GM18858 (cell line): ENCODE results near the gene LTN1.
"Not testable (repeated sequence)": the region's sequence is repeated elsewhere in the genome, so short reads cannot be mapped to it uniquely, and the experiment has no call there.

ENCODE experiments used
- ATAC-seq: cut with Tn5 transposase; IDR thresholded peaks from one replicate; pipeline ENCODE4 v1.9.1; 2021; ENCODE audit not compliant: unreplicated experiment

Gene LTN1

GRCh38 chr21:28936036-28936435 lies 56.6 kb downstream of the LTN1 start:
- ATAC-seq = no peak

GRCh38 chr21:28932717-28933116 lies 60.0 kb downstream of the LTN1 start:
- no peak for ATAC-seq

- ATAC-seq = not testable (repeated sequence)
Measured at GRCh38 chr21:28931708-28932372, 60.8 kb downstream of the LTN1 start.

- no peak for ATAC-seq
Measured at GRCh38 chr21:28928578-28929420, 63.9 kb downstream of the LTN1 start.

- ATAC-seq = no peak
Measured at GRCh38 chr21:28927130-28927529, 65.5 kb downstream of the LTN1 start.

GRCh38 chr21:28923439-28923975 lies 69.2 kb downstream of the LTN1 start:
- no peak for ATAC-seq

- ATAC-seq = no peak
Measured at GRCh38 chr21:28922368-28922767, 70.3 kb downstream of the LTN1 start.

GRCh38 chr21:28916150-28916893 lies 76.4 kb downstream of the LTN1 start:
- no peak for ATAC-seq

- ATAC-seq = no peak
Measured at GRCh38 chr21:28913071-28913470, 79.6 kb downstream of the LTN1 start.

- ATAC-seq = no peak
Measured at GRCh38 chr21:28910280-28910887, 82.3 kb downstream of the LTN1 start.

- ATAC-seq = no peak
Measured at GRCh38 chr21:28908351-28908750, 84.3 kb downstream of the LTN1 start.

GRCh38 chr21:28906841-28907240 lies 85.8 kb downstream of the LTN1 start:
- no peak for ATAC-seq

GRCh38 chr21:28906236-28906635 lies 86.4 kb downstream of the LTN1 start:
- ATAC-seq = no peak

- no peak for ATAC-seq
Measured at GRCh38 chr21:28904961-28905435, 87.7 kb downstream of the LTN1 start.

- no peak for ATAC-seq
Measured at GRCh38 chr21:28903448-28903847, 89.2 kb downstream of the LTN1 start.

- ATAC-seq = no peak
Measured at GRCh38 chr21:28900481-28900880, 92.2 kb downstream of the LTN1 start.

- ATAC-seq = no peak
Measured at GRCh38 chr21:28899744-28900143, 92.9 kb downstream of the LTN1 start.

GRCh38 chr21:28899220-28899619 lies 93.5 kb downstream of the LTN1 start:
- no peak for ATAC-seq

GRCh38 chr21:28893687-28894086 lies 99.0 kb downstream of the LTN1 start:
- ATAC-seq = no peak

GRCh38 chr21:28892199-28893111 lies 100.2 kb downstream of the LTN1 start:
- no peak for ATAC-seq
